HG02571 (cell line): ENCODE data around the gene MYH14.
"Not testable (repeated sequence)": the region's sequence is repeated elsewhere in the genome, so short reads cannot be mapped to it uniquely, and the experiment has no call there.

Experiments
- ATAC-seq: cut with Tn5 transposase; IDR thresholded peaks from one replicate; pipeline ENCODE4 v1.9.1; 2021; ENCODE audit warnings: mild to moderate bottlenecking, moderate library complexity; ENCODE audit not compliant: unreplicated experiment

The MYH14 gene

DNA sequence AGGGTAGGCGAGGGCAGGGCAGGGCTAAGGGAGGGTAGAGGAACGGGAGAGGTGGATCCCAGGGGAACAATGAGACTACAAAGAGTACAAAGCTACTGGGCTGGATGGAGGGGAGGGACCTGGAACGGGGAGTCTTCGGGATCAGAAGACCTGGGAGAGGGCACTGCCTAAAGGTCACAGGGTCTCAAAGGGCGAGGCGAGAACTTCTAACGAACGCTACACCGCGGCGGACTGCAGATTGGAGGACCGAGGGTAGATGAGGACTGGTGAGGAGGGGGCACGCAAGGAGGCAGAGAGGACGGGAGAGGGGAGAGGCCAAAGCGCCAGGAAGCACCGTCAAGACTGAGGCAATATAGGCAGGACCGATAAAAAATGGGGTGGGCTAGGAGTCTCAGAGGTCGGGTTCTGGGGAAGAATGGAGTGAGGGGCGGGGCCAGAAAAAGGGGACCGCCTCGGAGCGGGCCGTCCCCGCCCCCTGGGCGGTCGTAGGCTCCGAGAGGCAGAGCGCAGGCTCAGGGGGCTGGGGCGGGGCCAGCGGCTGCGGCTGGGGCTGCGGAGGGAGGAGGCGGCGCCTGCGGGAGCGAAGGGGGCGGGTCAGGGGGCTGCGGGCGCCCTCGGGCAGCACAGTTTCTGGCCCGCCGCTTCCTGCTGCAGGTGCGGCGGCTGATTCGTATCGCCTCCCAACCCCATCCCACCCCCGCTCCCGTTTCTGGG lies 127.1 kb downstream of the MYH14 start:
- no peak for ATAC-seq

DNA sequence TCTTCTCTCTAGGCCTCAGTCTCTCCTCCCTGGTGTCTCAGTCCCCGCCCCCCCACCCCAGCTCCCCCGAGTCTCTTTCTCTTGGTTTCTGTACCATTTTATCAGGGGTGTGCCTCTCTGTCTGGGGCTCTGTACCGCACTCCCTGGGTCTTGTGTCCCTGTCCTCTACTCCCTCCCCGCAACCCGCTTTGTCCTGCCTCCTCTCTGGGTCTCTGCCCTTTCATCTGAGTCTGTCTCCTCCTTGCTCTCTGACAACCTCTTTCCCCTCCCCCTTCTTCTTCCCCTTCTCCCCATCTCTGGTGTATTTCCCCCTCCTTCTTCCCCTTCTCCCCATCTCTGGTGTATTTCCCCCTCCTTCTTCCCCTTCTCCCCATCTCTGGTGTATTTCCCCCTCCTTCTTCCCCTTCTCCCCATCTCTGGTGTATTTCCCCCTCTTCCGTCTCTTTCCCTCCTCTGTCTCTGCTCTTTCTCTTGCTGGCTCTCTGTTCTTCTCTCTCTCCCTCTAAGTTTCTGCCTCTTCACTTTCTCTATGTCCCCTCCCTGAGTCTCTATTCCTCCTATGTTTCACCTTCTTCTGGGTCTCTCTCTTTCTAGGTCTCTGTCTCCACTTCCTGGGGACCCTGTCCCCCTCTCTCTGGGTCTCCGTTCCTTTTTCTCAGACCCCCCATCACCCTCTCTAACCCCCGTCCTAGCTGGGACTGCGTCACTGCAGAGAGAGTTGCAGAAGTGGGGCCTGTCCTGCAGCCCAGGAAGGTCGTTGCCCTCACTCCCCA lies 128.0 kb downstream of the MYH14 start:
- no peak for ATAC-seq

DNA sequence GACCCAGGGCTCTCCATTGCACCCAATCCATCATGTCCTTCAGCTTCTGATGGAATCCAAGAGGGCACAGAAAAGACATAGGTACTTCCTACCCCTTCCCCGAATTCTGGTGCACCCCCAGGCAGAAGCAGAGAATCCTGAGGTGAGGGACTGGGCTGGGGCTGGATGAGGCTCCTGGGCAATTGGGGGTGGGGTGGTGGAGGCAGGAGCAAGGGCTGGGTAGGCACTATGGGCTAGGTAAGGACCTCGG lies 128.5 kb downstream of the MYH14 start:
- no peak for ATAC-seq

DNA sequence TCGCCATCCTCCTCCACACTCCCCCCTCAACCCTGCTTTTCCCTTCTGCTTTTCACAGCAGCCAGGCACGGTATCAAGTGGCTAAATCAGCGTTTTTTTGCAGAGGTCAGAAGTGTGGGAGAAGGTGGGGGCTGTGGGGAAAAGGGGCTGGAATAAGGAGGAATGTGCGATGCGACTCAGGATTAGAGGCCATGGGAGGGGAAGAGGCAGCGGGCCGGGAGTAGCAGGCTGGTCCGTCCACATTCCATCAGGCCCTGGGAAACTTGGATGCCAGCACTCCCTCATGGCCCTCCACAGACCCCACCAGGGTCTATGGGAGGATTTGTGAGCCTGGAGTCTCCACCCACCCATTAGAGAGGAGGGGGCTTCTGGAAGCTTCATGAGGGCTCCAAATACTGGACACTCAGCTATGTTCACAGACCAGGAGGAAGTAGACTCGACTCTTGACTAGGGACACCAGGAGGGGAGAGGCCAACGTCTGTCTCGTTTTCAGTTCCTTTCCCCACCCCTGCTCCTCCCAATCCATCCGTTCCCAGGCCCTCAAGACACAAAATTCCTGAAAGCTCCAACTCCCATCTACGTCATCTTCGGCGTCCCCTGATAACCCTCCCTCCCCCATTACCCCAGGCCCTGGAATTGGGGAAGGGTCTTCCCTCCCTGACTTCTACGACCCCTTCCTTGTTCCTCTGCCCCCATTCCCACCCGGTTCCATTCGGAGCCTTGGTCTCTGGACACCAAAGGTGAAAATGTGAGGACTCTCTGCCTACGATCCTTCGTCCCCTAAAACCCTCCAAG lies 129.0 kb downstream of the MYH14 start:
- no peak for ATAC-seq

DNA sequence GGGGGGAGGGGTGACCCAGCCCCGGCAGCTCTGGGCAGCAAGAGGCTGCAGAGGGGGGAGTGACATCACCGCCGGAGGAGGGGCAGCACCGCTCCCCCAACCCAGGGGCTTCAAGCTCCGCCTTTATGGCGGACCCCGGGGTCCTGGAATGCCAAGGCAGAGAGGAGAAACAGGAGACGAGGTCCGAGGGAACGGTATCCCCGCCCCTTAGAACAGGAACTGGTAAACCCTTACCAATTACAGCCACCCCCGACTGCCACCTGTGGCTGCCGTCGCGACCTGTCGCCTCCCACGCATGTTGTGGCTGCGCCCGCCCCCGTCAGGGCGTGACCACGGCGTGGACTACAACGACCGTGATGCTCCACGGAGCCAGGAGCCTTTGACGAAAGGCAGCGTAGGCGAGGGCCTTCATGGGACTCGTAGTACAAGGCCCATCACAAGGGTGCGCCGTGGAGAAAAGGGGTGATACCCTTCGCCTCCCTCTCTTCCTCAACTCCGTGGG lies 129.9 kb downstream of the MYH14 start:
- peak; percentile 42 for ATAC-seq

DNA sequence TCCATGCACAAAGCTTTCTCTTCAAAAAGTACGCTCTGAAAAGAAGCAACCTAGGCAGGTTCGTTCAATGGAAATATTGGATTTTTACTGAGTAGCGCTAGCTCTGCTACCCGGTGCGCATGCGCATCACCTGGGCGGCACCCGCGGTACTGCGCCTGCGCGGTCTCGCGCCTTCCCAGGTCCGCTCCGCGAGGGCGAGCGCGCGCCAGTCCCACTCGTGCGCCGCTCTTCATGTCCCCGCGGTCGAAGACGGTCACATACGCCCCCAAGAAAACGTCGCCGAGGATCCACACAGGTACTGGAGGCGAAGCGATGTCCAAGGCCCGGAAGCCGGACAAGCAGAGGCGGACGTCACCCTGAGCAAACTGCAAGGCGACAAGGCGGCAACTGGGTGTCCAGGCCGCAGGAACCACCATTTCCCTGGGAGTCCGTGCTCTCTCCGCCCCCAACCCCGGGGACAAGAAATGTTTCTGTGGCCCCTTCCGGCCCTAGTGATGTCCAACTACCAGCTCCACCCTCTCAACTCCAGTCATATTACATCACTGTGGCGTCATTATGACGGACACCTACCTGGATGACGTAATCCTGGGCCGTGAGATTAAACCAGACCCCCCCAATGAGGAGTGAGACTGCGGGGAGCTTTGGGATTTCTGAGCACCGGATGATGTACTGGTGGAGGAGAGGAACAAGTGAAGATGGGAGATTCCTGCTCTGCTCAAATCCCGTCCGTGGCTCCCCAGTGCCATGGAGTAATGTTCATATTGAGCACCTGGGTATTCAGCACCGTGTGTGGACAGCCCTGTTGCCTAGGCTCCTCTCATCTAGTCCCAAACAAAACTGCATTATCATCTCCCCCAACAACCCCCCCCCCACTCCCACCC lies 130.6 kb downstream of the MYH14 start:
- peak; percentile 26 for ATAC-seq

DNA sequence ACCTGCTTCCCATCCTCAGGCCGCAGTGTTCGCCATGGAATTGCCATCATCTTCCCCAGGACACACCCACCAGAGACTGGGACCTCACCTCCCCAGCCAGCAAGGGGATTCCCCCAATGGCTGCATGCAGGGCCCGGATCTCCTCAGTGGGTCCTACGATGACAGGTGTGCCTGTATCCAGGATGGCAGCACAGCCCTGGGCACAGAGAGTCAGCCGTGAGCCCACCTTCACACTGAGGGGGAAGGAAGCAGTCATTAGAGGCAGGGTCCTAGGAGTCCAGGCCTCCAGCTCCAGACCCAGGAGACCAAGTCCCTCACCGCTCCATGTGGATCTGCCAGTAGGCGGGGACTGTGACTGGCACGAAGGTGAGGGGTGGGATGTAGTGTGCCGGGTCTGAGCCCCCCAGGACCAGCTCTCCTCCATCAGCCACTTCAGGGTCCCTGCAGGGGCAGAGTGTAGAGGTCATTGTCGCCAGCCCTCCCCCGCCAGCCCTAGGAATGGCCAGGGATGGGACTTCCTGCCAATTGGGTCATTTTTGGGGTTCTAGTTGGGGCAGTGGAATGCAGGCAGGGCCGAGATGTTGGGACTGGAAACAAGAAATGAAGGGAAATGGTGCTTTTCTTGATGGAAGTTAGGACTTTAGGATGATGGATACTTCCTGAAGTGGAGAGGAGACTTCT lies 131.5 kb downstream of the MYH14 start:
- ATAC-seq: no peak

DNA sequence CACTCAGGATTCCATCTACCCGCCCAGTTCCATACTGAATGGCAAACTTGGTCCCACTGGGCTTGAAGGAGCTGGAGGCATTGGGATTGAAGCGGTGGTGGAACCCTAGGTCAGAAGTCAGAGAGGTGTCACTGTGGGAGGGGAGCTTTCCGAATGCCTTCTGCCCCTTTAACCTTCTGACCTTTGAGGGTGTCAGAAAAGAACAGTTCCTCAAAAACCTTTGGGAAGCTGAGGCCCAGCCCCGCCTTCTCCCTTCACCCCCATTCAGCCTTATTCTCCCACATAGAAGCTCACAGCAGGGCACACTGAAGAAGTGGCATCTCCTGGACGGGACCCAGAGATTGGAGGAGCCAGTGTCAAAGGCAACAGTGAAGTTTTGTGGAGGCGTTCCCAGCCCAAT lies 133.6 kb downstream of the MYH14 start:
- not testable (repeated sequence) for ATAC-seq

DNA sequence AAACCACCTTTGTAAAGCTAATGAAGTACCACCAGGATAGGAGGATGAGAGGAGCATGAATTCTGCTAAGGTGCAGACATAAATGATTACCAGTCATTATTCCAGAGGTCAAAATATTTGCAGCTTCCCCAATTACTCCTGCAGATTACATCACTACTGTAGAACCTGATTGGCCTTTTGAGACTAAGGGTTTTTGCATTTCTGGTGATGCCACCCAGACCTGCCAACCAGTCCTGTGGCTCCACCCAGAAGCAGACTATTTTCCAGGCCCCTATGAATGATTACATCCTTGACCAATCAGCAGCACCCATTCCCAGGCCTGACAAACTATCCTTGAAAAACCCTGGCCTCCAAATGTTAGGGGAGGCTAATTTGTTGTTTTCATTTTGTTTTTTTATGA lies 136.9 kb downstream of the MYH14 start:
- ATAC-seq: no peak

DNA sequence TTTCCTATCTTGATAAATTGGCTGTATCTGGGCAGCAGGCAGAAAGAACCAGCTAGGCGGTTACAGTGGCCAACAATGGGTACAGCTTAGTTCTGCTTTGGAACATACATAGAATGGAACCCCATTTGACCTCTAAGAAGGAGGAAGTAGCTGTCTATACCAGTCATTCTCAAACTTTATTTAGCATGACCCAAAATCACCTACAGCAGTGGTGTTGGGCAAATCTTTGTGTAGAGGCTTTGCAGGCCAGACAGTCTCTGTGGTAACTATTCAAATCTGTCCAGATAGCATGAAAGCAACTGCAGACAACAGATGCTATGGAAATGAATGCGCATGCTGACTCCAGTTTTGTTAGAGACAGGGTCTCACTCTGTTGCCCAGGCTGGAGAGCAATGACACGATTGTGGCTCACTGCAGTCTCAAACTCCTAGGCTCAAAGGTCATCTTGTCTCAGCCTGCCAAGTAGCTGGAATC lies 137.7 kb downstream of the MYH14 start:
- peak; percentile 57 for ATAC-seq

DNA sequence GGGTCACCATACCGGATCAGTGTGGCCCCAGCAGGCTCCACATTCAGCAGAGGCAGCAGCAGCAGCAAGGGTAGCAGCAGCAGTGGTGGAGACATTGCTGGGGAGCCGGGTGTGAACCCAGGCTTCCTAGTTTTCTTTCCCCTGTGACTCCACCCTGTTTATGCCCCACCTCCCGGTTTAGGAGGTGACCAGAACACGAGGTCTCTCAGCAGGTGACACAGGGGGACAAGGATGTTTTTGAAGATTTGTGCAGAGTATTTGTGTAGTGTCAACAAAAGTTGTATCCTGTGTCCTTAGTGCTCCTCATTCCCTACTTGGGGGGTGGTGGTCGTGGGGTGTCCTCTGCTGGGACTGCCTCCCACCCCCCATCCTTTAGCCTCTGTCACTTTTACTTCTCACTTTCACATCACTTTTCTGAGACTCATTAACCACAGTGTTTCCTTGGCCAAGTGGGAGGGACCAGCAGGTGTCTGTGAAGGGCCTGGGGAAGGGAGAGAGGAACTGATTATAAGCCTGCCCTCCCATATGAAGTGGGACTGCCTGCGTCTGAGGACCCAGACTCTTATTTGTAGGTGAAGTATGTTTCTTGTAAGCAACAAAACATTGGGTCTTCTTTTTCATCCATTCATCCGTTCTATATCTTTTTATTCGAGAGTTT lies 141.4 kb downstream of the MYH14 start:
- ATAC-seq: no peak

DNA sequence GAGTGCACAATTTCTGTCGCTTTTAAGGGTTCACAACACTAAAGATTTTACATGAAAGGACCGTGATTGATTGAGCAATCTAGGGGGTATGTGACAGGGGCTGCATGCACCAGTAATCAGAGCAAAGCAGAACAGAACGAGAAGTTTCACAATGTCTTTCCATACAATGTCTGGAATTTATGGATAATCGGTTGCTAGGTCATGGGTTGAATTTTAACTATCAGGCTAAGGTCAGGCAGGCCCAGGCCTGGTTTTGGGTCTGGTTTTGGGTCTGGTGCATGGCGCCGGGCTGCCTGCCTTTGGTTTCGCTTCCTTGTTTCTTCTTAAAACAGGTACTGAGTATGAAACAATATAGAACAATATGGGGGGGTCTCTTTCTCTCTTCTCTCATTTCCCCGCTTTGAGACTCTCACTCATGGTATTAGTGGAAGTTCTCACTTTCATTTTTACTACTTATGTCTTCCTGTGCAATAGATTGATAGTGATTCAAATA lies 143.7 kb downstream of the MYH14 start:
- ATAC-seq: not testable (repeated sequence)

DNA sequence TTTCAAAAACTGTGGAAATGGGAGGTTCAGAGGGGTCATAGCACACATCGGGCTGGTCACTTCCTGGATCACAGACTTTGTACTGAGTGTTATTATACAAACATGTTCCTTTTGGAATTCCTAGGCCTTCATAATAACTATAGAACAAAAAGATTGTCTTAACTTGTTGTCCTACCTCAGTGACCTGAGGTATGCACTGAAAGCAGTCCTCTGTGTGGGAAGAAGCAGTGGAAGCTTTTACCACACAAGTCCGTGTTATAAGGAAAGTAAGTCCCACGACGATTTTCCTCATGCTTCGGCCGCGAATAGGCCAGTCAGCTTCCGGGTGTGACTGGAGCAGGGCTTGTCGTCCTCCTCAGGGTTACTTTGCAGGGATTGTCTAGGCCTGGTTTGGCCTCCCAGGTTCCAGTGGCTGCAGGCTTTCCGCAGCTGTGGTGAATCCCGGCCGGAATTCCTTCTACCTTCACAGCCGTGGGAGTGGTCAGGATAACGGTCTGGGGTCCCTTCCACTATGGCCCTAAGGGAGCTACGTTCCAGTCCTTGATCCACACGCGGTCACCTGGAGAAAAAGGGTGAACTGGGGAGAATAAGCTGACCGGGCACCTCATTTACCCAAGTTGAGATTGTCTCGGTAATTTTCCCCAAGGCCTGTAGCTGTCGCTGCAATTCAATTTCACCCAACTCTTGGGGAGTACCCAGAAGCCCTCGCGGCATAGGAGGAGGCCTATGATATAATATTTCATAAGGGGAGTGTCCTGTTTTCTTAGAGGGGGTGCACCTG lies 146.0 kb downstream of the MYH14 start:
- ATAC-seq: no peak

DNA sequence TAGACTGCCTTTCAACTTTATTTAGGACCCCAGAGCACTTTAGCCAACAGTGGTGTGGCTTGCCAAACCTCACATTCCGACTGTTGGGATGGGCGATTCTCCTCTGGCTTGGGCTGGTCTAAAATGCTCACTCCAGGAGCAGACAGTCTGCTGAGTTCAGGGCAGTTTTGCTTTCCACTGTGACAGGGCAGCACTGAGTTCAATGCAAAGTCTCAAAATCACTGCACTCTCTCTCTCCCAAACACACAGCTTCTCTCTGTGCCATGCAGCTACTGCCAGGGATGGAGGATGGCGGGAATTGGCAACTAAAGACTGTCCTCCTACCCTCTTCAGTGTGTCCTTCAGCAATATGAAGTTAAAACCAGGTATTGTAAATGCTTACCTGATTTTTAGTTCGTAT lies 148.8 kb downstream of the MYH14 start:
- ATAC-seq: no peak

DNA sequence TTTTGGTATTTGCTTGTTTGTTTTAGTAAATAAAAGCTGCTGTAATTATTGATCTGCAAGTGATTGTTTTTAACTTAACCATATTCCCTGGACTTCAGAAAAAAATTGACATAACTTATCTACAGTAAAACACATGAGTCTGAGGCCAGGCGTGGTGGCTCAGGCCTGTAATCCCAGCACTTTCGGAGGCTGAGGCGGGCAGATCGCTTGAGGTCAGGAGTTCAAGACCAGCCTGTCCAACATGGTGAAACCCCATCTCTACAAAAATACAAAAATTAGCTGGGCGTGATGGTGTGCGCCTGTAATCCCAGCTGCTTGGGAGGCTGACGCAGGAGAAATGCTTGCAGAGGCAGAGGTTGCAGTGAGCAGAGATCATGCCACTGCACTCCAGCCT lies 150.1 kb downstream of the MYH14 start:
- not testable (repeated sequence) for ATAC-seq

DNA sequence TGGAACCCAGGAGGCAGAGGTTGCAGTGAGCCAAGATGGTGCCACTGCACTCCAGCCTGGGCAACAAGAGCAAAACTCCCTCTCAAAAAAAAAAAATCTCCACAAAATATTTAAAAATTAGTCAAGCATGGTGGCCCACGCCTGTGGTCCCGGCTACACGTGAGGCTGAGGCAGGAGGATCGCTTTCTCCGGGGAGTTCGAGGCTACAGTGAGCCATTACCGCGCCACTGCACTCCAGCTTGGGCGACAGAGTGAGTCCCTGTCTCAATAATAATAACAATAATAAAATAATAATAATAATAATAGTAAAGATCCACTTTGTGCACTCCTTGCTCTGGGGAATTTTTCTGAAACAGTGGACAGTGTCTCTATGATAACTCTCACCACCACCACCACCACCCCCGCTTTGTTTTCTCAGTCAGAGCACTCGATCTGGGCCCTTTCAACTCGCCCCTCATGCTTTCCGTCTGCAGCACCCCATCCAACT lies 153.3 kb downstream of the MYH14 start:
- ATAC-seq: no peak

DNA sequence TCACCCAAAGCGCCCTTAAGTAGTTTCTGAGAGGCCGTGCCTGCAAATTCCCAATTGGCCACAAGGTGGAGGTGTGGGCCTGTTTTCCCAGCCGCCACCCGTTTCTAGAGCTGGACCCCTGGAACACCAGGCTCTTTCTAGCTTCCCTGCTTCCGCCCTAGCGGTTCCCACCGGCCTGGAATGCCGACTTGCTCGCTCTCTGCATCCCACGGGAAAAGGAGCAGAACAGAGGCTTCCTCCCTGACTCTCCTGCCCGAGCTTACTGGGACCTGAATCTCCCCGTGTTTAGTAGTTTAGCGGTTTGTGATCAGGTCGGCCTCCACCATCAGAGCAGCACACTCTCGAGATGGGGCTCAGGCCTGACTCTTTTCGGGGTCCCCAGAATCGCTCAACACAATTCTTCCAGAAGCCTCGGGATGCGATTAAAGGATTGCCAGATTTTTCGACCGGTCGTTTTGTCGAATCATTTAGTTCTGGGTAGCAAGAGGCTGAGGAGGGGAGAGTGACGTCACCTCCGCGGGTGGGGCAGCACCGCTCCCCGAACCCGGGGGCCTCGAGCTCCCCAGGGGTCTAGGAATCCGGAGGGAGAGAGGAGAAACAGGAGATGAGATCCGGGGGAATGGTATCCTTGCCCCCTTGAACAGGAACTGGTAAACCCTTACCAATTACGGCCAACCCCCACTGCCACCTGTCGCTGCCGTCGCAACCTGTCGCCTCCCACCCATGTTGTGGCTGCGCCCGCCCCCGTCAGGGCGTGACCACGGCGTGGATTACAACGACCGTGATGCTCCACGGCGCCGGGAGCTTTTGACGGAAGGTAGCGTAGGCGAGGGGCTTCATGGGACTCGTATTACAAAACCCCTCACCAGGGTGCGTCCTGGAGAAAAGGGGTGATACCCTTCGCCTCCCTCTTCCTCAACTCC lies 154.0 kb downstream of the MYH14 start:
- no peak for ATAC-seq
